Cerebellar cortex (tissue), 1 donor: ENCODE data around the gene CPN2.

Source experiments
- DNase-seq: peaks from one replicate; pipeline ENCODE4 v3.0.0-alpha.2; 2015; ENCODE audit warnings: low spot score

Gene CPN2

DNA sequence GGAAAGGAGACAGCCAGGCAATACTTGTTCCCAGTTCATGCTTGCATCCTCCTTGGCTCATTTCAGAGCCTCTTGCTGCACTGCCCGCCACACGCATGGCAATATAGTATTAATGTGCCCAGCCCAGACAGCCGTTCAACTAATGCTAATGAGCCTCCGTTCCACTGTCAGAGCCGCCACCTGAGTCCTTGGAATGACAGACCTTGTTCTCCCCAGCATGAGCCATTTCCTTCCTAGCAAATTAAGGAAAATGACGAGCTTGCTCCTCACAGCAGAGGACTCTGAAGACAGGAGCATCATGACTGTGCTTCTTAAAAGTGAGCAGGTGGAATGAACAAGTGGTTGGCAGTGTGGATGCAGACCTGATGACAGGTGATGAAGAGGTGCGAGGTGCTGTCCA, 29.2 kb upstream of the CPN2 start:
- no peak for DNase-seq

DNA sequence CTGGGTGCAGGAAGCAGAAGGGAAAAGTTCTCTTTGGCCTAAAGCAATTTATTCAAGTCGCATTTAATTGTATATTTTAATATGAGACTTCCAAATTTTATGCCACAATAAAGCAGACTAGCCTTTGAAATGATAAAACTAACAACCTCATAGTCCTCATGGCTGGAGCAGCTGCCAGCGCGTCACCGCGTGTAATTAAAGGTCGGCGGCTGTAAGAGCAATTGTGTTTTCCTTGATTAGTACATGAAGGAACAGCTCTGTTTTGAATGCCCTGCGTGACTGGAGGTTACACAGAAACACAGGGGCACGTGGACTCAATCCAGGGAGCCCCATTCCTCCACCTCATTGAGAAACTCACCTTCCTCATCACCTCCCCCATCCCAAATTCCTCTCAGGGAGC, 28.5 kb upstream of the CPN2 start:
- no peak for DNase-seq

DNA sequence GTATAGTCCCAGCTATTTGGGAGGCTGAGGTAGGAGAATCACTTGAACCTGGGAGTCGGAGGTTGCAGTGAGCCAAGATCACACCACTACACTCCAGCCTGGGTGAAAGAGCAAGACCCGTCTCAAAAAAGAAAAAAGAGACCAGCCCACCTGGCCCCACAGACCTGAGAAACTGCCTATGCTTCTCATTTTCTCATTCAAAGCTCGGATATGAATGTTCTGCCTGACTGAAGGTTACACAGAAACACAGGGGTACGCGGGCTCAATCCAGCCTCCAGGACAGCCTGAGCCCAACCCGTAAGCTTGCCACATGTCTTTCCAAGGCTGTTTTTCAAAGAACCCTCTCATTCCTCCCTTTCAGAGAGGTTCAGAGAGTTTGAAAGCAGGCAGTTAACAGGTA, 28.1 kb upstream of the CPN2 start:
- no peak for DNase-seq

DNA sequence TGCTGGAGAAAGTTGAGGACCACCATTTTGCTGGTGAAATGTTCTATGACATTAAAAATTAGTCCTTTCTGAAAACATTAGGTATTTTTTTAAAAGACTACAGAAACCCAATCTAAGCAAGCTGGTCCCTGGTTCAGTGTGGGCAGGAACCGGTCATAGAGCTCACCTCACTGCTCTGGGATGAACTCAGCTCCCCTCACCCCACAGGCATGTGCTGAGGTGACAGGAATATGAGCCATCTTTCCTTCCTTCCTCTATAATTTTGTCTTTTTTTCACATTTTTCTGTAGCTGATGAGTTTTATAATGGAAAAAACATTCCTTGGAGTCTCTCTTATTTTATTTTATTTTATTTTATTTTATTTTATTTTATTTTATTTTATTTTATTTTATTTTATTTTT, 26.6 kb upstream of the CPN2 start:
- no peak for DNase-seq

DNA sequence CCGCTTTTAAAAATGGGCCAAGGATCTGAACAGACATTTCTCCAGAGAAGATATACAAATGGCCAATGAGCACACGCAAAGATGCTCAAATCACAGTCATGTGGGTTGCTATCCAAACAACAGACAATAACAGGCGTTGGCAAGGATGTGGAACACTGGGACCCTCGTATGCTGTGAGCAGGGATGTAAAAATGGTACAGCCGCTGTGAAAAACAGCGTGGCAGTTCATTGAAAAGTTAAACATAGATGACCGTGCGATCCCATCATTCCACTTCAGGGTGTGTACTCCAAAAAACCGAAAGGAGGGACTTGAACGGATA, 25.1 kb upstream of the CPN2 start:
- no peak for DNase-seq

DNA sequence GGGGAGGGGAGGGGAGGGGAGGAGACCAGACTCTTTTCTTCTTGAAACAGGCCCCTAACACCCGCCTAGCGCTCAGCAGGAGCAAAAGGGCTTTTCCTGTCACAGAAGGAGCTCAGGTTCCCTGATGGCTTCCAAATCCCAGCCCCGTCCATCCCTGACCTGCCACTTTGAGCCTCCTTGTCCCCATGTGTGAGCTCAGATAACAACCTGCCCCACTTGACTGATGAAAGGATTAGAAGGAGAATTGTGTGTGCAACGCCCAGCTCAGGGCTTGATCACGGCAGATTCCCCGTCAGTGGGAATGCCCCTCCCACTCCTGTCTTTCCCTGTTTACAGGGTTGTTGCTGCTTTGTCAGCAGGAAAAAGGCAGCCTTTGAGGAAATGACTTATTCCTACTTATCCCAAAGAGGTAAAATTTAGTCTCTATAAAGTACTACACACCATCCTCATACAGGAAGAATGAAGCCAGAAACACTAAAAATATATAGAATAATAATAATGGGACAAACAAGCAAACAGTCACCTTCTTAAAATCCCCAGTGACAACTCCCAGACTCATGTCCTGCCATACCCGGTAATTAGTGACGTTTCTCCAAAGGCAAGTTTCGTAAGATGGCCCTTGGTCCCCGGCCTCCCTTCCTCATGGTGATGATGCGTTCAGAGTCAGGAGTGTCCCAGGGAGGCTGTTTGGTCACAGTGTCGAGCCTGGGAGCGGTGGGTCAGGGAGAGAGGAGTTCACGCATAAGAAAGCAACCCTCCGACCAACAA, 24.5 kb upstream of the CPN2 start:
- DNase-seq: no peak

DNA sequence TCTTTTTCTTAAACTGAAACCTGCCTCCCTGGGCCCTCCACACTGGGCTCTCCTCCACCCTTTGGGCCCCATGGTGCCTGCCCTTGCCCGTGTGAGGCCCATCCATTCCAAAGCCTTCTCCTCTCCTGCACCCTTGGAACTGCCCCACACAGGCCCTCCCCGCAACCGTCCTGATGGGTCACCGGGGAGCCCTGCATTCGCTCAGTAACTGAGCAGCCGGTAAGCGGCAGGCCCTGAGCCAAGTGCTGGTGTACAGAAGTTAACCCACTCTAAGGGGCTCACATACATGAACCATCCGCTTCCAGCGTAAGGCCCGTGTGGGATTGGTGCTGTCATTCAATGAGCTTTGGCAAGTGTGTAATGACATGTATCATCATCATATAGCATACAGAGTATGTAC, 23.8 kb upstream of the CPN2 start:
- no peak for DNase-seq

DNA sequence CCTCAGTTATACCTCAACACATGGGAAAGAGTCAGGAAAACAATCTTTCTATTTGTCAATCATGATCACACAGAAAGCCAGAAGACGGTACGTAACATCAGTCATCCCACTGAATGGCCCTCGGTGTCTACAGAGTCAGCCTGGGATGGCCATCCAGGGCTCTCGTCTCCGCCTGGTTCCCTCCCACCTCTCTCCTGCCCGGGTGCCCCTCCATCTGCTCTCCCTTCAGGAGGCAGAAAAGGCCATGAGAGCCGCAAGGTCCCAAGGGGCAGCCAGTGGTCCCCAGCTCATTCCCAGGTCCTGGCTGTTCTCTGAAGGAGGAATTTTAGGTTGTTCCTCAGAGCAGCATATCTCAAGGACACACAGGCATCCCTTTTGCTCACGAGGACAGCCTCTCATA, 22.8 kb upstream of the CPN2 start:
- DNase-seq: no peak

DNA sequence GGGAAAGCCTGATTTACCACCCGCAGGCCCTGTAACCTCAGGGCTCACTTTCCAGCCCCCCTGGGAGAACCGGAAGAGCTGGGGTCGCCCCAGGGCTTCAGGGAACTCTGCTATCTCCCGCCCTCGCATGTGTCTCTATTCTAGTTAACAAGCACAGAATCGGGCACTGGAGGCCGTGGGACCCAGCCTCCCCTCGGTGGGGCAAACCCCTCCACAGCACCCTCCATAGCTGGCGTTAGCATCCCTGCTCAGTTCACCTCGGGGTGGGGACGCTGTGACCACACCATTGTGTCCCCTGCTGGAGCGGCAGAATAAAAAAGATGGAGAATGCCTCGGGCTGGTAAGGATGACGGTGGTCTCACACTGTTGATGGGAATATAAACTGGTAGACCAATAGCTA, 21.9 kb upstream of the CPN2 start:
- no peak for DNase-seq

DNA sequence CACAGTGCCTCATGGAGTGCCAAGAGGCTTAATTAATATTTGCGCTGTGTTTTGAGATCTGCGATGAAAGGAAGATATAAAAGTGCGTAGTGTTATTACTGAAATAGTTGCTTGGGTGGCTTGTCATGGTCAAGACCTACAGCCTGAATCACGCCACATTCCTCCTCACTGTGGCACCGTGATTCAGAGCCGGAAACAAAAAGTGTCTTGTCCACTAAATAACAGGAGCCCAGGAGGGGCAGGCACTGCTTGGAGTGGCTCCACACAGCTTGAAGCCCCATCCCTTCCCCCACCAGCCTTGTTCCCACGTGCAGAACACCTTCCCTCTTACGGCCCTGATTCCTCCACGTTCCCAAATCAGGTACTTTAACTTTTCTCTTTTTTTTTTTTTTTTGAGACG, 19.6 kb upstream of the CPN2 start:
- no peak for DNase-seq

DNA sequence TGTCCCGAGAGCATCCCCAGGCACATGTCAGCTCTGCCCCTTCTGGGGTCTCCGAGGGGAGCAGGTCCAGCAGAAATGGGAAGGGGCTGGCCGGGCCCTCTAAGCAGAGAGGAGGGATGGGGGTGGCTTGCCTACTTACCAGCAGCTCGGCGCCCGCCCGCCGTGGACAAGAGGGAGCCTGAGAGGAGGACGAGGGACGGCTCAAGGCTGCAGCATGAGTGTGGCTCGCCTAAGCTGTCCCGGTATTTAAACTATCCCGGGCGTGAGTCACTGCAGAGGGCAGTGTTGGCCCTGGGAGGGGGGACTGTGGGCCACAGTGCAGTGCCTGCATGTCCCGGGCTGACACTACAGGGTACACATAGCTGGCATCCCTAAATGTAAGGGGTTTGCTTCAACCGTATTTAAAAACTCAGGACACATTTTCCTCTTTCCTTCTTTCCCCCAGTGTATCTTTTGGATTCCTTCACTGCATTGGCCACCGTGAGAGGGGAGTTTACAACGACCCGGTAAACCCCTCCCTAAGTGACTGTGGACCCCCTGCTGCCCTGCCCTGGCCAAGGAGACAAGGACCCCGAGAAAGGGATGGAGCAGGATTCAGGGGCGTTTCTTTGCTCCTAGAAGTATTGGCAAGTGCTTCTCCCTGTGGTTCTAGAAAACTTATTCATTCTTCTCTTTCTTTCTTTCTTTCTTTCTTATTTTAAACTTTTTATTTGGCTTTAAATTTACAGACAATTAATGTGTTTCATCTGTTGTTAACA, 18.6 kb upstream of the CPN2 start, which contains the start of gene LRRC15:
LRRC15 (minus strand) TSS at position 222 of the 758 bp plus-strand sequence. CDS start 8,700 bp downstream, outside the sequence.
- no peak for DNase-seq

DNA sequence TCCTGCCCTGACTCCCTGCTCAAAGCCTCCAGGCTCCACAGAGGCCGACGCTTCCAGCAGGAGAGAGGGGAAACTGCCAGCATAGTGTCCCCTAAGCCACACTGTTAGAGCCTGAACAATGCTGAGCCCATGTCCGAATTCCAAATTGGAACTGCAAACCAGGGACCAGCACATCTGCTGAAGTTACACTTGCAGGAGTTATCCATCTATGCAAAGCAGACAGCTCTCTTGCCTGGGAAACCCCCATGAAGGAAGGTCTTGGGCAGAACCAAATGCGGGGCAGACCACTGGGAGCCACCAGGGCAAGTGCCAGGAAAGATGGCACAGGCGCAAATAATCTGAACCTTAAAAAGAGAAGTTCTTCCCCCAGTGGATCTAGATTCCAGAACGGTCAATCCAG, 17.8 kb upstream of the CPN2 start:
- DNase-seq: no peak

DNA sequence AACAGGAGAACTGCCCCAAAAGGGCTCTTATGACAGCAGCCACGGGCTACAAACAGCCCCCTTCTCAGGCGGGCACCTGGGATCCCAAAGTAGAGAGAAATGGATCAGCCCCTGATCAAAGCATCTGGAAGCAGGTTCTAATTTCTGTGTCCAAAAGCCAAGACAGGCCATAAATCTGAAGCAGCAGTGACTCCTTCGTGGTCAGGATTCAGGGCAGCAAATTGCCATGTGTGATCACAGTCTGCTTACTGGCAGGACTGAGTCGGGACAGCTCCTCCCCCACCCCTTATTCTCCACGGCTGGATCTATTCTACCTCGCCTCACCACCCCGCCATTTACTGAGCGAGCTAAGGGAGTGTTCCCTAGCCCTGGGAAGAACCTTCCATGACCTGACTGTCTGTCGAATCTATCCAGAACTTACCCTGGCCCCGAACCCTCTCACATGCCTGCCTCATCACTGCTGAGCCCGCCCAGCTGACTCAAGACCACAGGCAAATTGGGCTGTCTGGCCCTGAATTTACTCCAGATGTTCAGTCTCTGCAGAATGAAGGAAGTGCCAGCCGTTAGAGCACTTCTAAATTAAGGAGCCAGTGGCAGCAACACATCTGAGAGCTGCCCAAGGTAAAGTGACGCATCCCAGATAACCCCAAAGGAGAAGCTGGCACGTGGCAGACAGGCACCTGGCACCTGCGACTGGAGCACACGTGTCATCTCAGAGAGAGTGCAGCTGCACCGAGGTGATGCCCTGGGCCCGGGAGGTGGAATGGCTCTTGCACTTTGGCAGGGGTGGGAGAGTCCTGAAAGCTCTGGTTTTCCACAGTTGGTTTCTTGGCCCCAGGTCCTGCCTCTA, 17.1 kb upstream of the CPN2 start:
- DNase-seq: no peak

DNA sequence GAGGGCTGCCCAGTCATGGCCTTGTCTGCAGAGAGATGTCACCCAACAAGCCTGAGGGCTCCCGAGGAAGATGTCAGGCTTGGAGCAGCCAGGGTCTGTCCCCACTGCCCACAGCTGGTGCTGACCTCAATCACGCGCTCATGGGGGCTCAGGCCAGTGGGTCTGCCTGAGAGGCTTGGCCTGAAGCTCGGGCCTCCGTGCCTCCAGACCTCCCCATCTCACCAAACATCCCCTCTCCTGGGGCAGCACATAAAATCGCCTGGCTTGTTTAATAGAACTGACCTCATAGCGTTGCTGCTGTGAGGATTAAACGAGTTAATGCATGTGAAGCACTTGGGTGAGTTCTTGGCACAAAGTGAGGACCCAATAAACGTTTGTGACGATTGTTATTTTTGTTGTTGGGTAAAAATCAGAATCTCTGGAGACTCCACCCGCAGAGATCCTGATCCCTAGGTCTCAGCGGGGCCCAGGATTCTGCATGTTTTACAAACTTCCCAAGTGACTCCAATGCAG, 14.9 kb upstream of the CPN2 start:
- no peak for DNase-seq

DNA sequence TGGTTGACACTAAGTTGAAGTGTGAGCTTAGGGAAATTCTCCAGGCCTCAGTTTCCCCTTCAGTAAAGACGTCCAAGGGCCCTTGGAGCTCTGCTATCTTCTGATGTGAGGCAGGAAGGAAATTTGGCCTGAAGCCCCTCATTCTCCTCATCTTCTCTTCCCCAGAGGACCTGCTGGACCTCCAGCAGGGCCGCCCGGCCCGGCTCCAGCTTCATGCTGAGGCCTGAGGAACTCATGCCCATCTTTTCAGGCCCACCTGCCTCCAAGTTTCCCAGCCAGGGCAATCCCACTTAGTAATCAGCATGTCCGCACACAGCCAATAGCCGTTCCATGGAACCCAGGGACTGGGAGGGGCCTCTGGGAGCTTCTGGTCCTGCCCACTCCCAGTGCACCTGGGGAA, 14.4 kb upstream of the CPN2 start:
- DNase-seq: no peak

DNA sequence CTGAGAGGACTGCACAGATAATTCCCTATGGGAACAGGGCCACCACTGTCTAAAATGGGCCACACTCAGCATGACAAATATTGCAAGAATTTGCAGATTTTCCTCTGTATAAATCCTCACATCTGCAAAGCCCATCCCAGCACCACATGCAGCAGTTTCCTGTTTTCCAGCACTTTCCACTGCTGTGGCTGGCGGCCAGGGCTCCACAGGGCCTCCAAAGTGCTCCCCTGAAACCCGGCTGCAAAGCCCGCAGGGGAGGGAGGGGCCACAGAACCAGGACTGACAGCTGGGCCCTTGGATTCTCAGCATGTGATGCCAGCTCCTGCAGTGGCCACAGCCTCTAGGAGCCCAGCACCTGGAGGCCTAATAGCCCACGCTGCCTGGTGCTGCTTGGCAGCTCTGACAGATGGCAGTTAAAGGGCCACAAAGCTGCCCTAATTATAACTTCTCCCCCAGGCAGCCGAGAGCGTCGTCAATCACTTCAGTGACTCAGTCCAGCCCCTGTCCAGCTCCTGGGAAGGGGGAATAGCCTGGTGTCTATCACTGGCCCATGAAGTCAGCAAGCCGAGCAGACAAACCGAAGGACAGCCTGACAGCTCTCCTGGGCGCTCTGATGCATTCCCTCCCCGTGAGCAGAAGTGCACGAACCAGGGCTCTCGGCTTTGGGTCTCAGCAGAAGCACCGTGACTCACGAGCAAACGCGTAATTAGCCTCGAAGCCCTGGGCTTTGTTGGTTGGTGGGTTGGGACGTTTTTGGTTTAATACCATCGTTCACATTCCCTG, 13.7 kb upstream of the CPN2 start:
- DNase-seq: no peak

DNA sequence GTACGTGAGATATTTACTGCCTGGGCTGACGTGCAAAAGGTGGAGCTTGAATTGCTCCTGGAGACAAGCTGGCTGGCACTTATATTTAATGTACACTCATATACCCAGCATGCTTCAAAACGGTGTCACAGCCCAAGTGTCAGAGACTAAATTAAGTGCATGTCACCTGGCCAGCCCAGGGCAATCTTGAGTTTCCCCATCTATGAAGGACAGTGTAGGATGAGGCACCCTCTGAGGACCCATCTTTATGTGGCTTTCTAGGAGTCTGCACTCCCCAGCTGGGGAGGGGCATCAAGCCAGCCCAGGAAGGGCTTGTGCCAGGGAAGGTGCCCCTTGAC, 13.2 kb upstream of the CPN2 start:
- DNase-seq: no peak

DNA sequence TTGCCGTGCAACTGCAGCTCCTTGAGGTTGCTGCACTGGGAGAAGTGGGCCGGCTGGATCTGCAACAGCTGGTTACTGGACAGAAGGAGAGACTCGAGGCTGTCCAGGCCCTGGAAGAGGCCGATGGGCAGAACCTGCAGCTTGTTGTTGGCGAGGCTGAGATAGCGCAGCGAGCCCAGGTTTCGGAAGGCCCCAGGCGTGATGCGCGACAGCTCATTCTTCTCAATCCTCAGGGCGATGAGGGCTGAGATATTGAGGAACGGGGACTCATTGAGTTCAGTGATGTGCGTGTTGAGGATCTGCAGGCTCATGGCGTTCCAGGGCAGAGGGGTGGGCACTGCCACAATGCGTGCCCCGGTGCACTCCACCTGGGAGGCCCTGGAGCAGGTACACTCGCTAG, 9.4 kb upstream of the CPN2 start:
- no peak for DNase-seq

DNA sequence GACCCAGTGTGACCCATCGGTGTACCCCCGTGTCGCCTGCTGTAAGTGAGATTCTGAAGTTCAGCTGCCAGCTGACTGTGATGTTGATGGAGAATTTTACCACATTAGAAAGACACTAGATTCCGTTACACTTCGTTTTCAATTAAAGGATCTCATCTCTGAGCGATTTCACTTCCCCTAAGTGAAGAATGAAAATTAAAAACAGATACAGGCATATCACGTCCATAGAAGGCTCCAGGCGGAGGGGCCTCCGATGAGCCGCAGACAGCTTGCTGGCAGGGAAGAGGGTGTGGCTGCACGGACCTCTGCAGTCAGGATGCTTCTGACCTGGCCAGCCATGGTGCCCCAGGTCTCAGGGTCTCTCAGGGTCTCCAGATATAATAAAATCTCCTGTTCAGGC, 6.6 kb upstream of the CPN2 start:
- no peak for DNase-seq

DNA sequence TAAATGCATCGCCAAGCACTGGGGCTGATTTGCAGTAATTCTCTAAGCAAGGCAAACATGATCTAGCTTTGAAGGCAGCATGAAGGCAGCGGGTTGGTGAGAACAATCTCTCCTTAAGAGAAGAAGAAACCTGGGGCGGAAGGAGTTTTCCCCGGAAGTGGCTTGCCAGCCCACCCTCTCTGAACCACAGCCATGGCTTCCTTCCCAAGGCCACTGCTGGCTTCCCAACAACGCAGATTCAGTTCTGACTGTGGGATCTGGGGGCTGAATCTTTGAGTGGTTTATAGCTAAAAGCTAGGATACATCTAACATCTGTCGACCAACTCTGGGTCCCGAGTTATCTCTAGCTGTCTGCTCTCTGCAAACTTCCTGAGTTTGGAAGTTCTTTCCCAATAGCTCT, 4.3 kb upstream of the CPN2 start:
- no peak for DNase-seq

DNA sequence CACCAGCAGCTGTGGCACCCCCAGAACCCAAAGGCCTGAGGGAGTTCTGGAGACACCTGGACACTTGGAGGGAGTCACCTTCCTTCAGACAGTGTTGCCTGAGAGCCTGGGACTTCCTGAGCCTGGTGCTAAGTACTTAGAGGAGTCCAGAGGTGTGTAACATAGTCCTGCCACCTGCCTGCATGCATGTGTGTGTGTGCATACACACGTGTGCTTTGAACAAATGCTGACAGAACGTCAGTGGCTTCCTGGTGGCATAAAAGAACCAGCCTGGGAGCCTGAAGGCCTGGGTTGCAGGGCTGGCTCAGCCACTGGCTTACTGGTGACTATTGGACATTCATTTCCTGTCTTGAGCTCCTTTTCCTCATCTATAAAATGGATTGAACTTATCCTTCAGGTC, 3.2 kb upstream of the CPN2 start:
- DNase-seq: no peak

DNA sequence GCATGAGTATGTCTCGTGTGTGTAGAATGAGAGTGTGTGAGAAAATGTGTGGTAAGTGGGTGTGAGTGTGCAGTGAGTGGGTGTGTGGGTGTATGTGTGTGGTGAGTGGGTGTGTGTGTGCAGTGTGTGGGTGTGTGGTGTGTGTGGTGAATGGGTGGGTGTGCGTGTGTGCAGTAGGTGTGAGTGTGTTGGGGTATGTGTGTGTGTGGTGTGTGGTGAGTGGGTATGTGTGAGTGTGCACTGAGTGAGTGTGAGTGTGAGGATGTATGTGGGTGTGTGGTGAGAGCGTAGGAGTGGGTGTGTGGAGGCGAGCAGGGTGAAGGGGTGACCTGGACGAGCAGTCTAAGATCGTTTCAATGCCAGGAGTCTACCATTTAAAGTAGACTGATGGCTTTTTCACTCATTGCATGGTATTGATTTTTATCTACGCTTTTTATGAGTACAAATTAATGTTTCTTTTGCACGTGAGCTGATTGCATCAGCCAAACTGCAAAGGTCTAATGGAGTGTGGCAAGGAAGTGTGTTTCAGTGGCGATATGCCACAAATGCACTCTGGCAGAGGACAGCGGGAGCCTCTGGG, 1.6 kb upstream of the CPN2 start:
- no peak for DNase-seq
